IMR-90 (cell line): ENCODE measurements around the gene ZBTB33.

Experiments used
- CEBPB ChIP-seq: IDR thresholded peaks from 2 replicates; pipeline ENCODE4 v1.6.1; 2012; ENCODE audit warnings: low read depth, low read length, improper control_type of control experiment
- MAZ ChIP-seq: IDR thresholded peaks from 2 replicates; pipeline ENCODE4 v1.6.1; 2012; ENCODE audit warnings: low read depth, mild to moderate bottlenecking, low read length, improper control_type of control experiment, moderate library complexity, borderline replicate concordance
- MXI1 ChIP-seq: IDR thresholded peaks from 2 replicates; pipeline ENCODE4 v1.6.1; 2012; ENCODE audit warnings: low read depth, mild to moderate bottlenecking, low read length, moderate library complexity, borderline replicate concordance
- NFE2L2 ChIP-seq: fragments of 150-350 bp; IDR thresholded peaks from 2 replicates; pipeline ENCODE4 v1.6.1; 2016; ENCODE audit warnings: low read depth, mild to moderate bottlenecking, low read length
- POLR2A ChIP-seq: IDR thresholded peaks from 2 replicates; pipeline ENCODE4 v1.6.1; 2012; ENCODE audit warnings: mild to moderate bottlenecking, low read depth, low read length
- RFX5 ChIP-seq: IDR thresholded peaks from 2 replicates; pipeline ENCODE4 v1.8.0; 2012; ENCODE audit warnings: low read depth, mild to moderate bottlenecking, low read length, moderate library complexity
- SMC3 ChIP-seq: fragments of 150-350 bp; IDR thresholded peaks from 2 replicates; pipeline ENCODE4 v1.6.1; 2016; ENCODE audit warnings: low read depth, mild to moderate bottlenecking, antibody characterized with exemption, low read length, moderate library complexity
- TF ChIP-seq, protein P1 (sequence below): conservative IDR thresholded peaks from 2 replicates; pipeline ENCODE4 v1.5.1; 2012; ENCODE audit warnings: mild to moderate bottlenecking, low read depth, low read length, improper control_type of control experiment
- TF ChIP-seq, protein P2 (sequence below): fragments of 150-350 bp; IDR thresholded peaks from 2 replicates; pipeline ENCODE4 v1.6.1; 2017; ENCODE audit warnings: mild to moderate bottlenecking, antibody characterized with exemption, low read length, low read depth

DNA sequence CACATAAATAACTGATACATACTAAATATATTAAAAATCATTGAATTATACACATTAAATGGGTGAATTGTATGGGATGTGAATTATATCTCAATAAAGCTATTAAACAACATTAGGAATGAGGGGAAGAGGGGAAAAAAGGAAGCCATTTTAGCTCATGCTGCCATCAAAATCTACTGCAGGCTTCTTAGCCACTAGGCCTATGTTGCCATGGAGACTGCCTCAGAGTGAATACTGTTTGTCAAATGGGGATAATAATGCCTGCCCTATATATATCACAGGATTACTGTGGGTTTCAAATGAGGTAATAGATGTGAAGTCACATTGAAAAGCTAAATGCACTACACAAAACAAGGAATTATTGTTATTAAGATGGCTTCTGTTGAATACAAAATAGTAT is 39.5 kb downstream of the ZBTB33 start:
- no peak for TF ChIP-seq POLR2A
- no peak for TF ChIP-seq CEBPB
- TF ChIP-seq, protein P1, sequence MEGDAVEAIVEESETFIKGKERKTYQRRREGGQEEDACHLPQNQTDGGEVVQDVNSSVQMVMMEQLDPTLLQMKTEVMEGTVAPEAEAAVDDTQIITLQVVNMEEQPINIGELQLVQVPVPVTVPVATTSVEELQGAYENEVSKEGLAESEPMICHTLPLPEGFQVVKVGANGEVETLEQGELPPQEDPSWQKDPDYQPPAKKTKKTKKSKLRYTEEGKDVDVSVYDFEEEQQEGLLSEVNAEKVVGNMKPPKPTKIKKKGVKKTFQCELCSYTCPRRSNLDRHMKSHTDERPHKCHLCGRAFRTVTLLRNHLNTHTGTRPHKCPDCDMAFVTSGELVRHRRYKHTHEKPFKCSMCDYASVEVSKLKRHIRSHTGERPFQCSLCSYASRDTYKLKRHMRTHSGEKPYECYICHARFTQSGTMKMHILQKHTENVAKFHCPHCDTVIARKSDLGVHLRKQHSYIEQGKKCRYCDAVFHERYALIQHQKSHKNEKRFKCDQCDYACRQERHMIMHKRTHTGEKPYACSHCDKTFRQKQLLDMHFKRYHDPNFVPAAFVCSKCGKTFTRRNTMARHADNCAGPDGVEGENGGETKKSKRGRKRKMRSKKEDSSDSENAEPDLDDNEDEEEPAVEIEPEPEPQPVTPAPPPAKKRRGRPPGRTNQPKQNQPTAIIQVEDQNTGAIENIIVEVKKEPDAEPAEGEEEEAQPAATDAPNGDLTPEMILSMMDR: no peak
- no peak for TF ChIP-seq SMC3
- TF ChIP-seq, protein P2, sequence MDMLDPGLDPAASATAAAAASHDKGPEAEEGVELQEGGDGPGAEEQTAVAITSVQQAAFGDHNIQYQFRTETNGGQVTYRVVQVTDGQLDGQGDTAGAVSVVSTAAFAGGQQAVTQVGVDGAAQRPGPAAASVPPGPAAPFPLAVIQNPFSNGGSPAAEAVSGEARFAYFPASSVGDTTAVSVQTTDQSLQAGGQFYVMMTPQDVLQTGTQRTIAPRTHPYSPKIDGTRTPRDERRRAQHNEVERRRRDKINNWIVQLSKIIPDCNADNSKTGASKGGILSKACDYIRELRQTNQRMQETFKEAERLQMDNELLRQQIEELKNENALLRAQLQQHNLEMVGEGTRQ: no peak
- TF ChIP-seq MXI1: no peak
- no peak for TF ChIP-seq MAZ
- TF ChIP-seq RFX5: no peak
- TF ChIP-seq NFE2L2: no peak
